Chondrocyte (in vitro differentiated cells): Measurements from ENCODE around the gene TTC34. TPM values are rescaled to one million over a fixed set of nuclear protein-coding genes. Genes with fewer than 3 reads are reported as not detected.
A peak's percentile ranks its signal among the peaks of the same experiment; 100 is the strongest.

Source experiments
- DNase-seq: peaks from one replicate; pipeline ENCODE4 v3.0.0; 2021; ENCODE audit warnings: mixed read lengths, low spot score
- H3K27ac Mint-ChIP-seq: one replicate; pipeline ENCODE4 v1.8.0; 2021; ENCODE audit warnings: mild to moderate bottlenecking, moderate library complexity, mixed read lengths; ENCODE audit not compliant: unreplicated experiment
- H3K27me3 Mint-ChIP-seq: 2 replicates; pipeline ENCODE4 v1.8.0; 2021; ENCODE audit warnings: low read depth, mixed read lengths
- H3K36me3 Mint-ChIP-seq: 2 replicates; pipeline ENCODE4 v1.8.0; 2021; ENCODE audit warnings: low read depth, mixed read lengths
- H3K4me1 Mint-ChIP-seq: 2 replicates; pipeline ENCODE4 v1.8.0; 2021; ENCODE audit warnings: low read depth, mild to moderate bottlenecking, mixed read lengths
- H3K4me3 Mint-ChIP-seq: one replicate; pipeline ENCODE4 v1.8.0; 2021; ENCODE audit warnings: mild to moderate bottlenecking, moderate library complexity, mixed read lengths; ENCODE audit not compliant: unreplicated experiment
- H3K9me3 Mint-ChIP-seq: 2 replicates; pipeline ENCODE4 v1.8.0; 2021; ENCODE audit warnings: low read depth, mixed read lengths
- total RNA-seq: library from RNA; stranded (reverse); gene quantifications from 3 replicates; pipeline ENCODE4 v1.2.1, GENCODE V29; 2021
- TF ChIP-seq, protein P1 (sequence below): fragments of 200-600 bp; sonication (generic); IDR thresholded peaks from 2 replicates; pipeline ENCODE4 v1.5.0; 2021; ENCODE audit warnings: antibody characterized with exemption, mild to moderate bottlenecking, moderate library complexity

The TTC34 gene
- total RNA-seq, 1 donor from 2014 or later: 0.60 TPM

DNA sequence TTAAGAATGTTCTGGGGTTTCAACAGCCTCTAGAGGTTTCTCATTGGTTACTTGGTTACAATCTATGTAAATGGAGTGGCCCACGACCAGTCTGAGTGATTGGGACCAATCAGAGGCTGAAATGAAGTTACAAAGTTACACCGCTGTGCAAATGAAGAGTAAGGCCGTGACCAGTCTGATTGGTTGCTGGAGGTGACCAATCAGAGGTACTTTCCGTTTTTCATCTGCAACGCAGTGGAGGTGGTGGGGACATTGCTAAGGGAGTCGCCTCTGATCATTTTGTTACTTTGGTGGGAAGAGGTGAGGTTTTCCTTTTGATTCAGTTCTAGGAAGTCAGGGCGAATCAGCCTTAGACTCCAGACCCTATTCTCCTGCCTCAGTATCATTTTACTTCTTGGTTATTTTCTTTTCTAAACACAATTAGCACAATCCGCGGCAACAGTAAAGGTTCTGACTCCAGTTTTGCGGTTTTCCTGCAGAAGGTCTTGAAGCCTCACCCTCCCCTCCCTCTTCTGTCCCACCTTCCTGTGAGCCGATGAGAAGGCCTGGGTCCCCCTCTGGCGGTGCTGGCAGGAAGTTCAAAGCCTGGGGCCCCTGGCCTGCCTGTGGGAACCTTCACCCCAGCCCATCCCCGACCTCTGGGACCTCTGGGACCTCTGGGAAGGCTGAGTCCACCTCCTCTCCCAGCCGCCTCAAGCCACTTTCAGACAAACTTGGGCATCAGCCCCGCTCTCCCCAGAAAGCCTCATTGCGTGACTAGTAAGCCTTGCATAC is 38.7 kb upstream of the TTC34 start:
- Mint-ChIP-seq H3K4me1 (no peaks in the 10 kb centered on the region), H3K9me3 (peaks cover 52% of the 10 kb centered on the region), H3K27me3 (no peaks in the 10 kb centered on the region), H3K27ac (no peak overlapping the region), H3K36me3 (no peaks in the 10 kb centered on the region), H3K4me3 (no peak overlapping the region)
- TF ChIP-seq, protein P1, sequence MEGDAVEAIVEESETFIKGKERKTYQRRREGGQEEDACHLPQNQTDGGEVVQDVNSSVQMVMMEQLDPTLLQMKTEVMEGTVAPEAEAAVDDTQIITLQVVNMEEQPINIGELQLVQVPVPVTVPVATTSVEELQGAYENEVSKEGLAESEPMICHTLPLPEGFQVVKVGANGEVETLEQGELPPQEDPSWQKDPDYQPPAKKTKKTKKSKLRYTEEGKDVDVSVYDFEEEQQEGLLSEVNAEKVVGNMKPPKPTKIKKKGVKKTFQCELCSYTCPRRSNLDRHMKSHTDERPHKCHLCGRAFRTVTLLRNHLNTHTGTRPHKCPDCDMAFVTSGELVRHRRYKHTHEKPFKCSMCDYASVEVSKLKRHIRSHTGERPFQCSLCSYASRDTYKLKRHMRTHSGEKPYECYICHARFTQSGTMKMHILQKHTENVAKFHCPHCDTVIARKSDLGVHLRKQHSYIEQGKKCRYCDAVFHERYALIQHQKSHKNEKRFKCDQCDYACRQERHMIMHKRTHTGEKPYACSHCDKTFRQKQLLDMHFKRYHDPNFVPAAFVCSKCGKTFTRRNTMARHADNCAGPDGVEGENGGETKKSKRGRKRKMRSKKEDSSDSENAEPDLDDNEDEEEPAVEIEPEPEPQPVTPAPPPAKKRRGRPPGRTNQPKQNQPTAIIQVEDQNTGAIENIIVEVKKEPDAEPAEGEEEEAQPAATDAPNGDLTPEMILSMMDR: no peak
- peak; percentile 59 for DNase-seq

DNA sequence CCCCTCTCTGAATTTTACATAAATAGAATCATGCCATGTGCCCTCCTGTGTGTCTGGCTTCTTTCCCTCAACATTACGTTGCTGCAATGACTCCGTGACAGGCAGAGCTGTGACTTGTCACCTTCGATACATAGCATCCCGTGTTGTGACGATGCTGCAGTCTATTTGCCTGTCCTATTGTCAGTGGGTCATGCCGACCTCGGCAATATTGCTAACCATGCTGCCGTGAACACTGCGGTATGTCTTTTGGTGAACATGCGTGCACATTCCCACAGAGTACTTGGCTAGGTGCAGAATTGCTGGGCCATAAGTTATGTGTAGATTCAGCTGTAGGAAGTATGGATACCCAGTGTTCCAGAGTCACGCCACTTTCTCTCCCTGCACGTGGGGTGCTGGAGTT is 36.3 kb upstream of the TTC34 start:
- TF ChIP-seq, protein P1: no peak
- peak; percentile 54 for DNase-seq
- H3K9me3 Mint-ChIP-seq: peaks cover 37% of the 10 kb centered on the region

DNA sequence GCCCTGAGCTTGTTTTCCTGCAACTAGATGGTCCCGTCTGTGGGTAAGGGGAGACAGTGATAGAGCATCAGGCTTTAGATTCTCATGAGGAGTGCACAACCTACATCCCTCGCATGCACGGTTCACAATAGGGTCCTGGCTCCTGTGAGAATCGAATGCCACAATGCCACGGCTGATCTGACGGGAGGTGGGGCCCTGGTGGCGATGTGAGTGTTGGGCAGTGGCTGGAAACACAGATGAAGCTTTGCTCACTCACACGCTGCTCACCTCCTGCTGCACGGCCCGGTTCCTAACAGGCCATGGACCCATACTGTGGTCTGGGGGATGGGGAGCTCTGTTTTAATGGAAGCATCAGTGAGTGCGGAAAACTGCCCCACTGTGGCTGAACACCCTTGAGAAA is 35.8 kb upstream of the TTC34 start:
- no peak overlapping the region for H3K27ac Mint-ChIP-seq
- no peaks in the 10 kb centered on the region for H3K36me3 Mint-ChIP-seq
- H3K27me3 Mint-ChIP-seq: no peaks in the 10 kb centered on the region
- H3K4me1 Mint-ChIP-seq: no peaks in the 10 kb centered on the region
- peak; percentile 71 for DNase-seq
- H3K4me3 Mint-ChIP-seq: no peak overlapping the region
- TF ChIP-seq, protein P1: no peak
- H3K9me3 Mint-ChIP-seq: peaks cover 35% of the 10 kb centered on the region

More for the DNA sequence above, 36.3 kb upstream of the TTC34 start:
- Mint-ChIP-seq H3K36me3 (no peaks in the 10 kb centered on the region), H3K4me1 (no peaks in the 10 kb centered on the region), H3K27ac (no peak overlapping the region), H3K27me3 (no peaks in the 10 kb centered on the region), H3K4me3 (no peak overlapping the region)

DNA sequence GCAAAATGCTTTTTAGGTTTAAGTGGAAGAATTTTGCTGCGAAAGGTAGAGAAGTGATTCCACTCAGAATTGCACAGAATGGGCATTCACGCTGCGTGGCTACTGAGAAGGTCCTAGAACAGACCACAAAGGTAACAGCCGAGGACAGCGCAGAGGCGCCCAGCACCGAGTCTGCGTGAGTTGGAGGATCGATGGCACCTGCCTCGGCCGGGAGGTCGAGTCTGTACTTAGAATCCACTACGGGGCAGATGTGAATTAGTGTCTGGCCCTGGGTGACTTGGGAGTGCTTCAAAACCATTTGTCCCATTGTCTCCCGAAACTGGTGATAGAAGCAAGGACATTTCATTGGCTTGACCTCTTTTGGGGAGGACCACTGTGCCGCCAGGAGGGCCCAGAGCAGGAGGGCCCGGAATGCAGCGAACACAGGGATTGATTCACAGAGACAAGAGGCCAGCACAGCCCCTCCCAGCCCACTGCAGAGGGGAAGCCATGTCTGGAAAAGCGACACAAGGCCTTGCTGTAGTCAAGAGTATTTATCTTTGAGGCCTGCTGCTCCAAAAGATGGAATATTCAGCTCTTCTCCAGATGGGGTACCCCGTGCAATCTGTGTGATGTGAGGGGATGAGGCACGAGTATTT is 35.0 kb upstream of the TTC34 start:
- peak; percentile 57 for DNase-seq
- Mint-ChIP-seq H3K27ac (no peak overlapping the region), H3K36me3 (no peaks in the 10 kb centered on the region), H3K4me1 (no peaks in the 10 kb centered on the region), H3K27me3 (no peaks in the 10 kb centered on the region), H3K9me3 (peaks cover 32% of the 10 kb centered on the region), H3K4me3 (no peak overlapping the region)
- TF ChIP-seq, protein P1: no peak

DNA sequence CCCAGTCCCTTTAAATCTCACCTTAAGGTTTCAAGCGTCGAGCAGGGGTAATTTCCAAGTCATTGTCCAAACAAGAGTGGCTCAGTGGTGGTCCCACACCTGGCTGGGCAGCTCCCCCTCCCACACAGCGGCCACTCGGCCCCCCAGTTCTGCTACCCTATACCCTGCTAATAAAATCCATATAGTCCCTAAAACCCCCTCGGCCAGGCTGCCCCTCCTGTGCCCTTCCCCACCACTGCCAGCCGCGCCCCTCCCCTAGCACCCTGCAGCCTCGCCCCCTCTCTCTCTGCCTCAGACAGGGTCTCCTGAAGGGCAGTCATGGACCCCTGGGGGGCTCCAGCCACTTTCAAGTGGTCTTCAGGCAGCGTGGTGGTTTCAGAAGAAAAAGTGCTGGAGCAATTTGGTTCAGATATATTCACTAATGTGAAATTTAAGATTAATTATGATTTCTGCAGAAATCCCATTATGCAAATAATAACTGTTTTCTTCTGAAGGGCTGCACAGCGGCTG is 34.2 kb upstream of the TTC34 start:
- Mint-ChIP-seq H3K27me3 (no peaks in the 10 kb centered on the region), H3K4me3 (no peak overlapping the region), H3K27ac (no peak overlapping the region), H3K36me3 (no peaks in the 10 kb centered on the region), H3K4me1 (no peaks in the 10 kb centered on the region), H3K9me3 (peaks cover 26% of the 10 kb centered on the region)
- peak; percentile 56 for DNase-seq
- TF ChIP-seq, protein P1: no peak
